ENCODE data around the gene NUDT1. TPM values are rescaled to one million over a fixed set of nuclear protein-coding genes. Genes with fewer than 3 reads are reported as not detected.

The NUDT1 gene
- total RNA-seq, 1 experiment from 2014 or later, result 84.7 TPM

GRCh38 chr7:2225336-2225735 lies 16.7 kb upstream of the NUDT1 start:
- H3K27ac Mint-ChIP-seq, result no peak overlapping the region
- H4K20me1 ChIP-seq (ENCODE audit: control insufficient read depth, insufficient read depth, insufficient read length), result no peaks in the 10 kb centered on the region
- DNase-seq, result no peak

More at GRCh38 chr7:2225336-2225735, 16.7 kb upstream of the NUDT1 start:
- Histone ChIP-seq H4K8ac (replicated peaks; ENCODE audit: insufficient read length, low read depth, low read length) (no peak overlapping the region), H2BK20ac (ENCODE audit: low read depth, low read length, poor library complexity, severe bottlenecking) (no peak overlapping the region), H3K4me1 (ENCODE audit: insufficient read depth, low read length) (no peaks in the 10 kb centered on the region), H3K4ac (ENCODE audit: low read depth, low read length) (no peak overlapping the region), H3K27ac (ENCODE audit: insufficient read length, low read depth, low read length) (no peak overlapping the region), H3K14ac (ENCODE audit: insufficient read depth, low read length) (no peak overlapping the region), H3K9me3 (ENCODE audit: control insufficient read depth, low read depth, low read length) (no peaks in the 10 kb centered on the region), H4K5ac (ENCODE audit: insufficient read length, low read depth, low read length) (no peak overlapping the region), H2AK5ac (ENCODE audit: insufficient read length, low read length) (no peak overlapping the region), H3K56ac (ENCODE audit: insufficient read length, low read depth, low read length) (no peak overlapping the region), H3K4me2 (ENCODE audit: insufficient read depth, insufficient read length, low read length) (no peak overlapping the region), H2BK120ac (ENCODE audit: low read depth, low read length, poor library complexity, severe bottlenecking) (no peak overlapping the region), H3K23ac (ENCODE audit: insufficient read length, low read depth, low read length) (no peak overlapping the region), H3K18ac (ENCODE audit: insufficient read length, low read depth, low read length) (no peak overlapping the region), H3T11ph (ENCODE audit: low read length) (no peak overlapping the region), H3K27me3 (ENCODE audit: insufficient read depth, low read length) (no peaks in the 10 kb centered on the region), H4K91ac (ENCODE audit: insufficient read length, low read depth, low read length) (no peak overlapping the region), H2BK5ac (ENCODE audit: insufficient read length, low read length) (no peak overlapping the region), H3K79me1 (ENCODE audit: insufficient read depth, low read depth, low read length, poor library complexity, severe bottlenecking) (peaks cover 9% of the 10 kb centered on the region), H3K23me2 (ENCODE audit: insufficient read length, low read depth, low read length, poor library complexity, severe bottlenecking) (no peaks in the 10 kb centered on the region), H2BK12ac (ENCODE audit: insufficient read length, low read depth, low read length) (no peak overlapping the region), H2BK15ac (ENCODE audit: low read depth, low read length) (no peak overlapping the region), H3K9ac (ENCODE audit: extremely low read depth, insufficient read length, low read length) (no peak overlapping the region), H3K79me2 (ENCODE audit: insufficient read depth, low read length) (no peaks in the 10 kb centered on the region; the same call in 1 of the 2 replicates), H2AFZ (ENCODE audit: low read length) (no peak overlapping the region)
- WGBS (ENCODE audit: extremely low coverage, insufficient read length, low lambda C conversion rate), result no CpG with 5 or more reads among the region's 14 CpGs
- Mint-ChIP-seq H3K4me1 (no peaks in the 10 kb centered on the region), H3K27me3 (ENCODE audit: low read depth) (no peaks in the 10 kb centered on the region), H3K4me3 (no peak overlapping the region), H3K36me3 (ENCODE audit: insufficient read depth in 1 of 3, low read depth in 3 of 3) (peaks cover 34 to 81% (median 76%) of the 10 kb centered on the region in 3 experiments; a peak in 6 of 7 replicates), H3K9me3 (no peaks in the 10 kb centered on the region)
- TF ChIP-seq CTCF (conservative IDR thresholded peaks at IDR 0.05), result no peak
